ENCODE measurements around the gene TNNI2. TPM values are rescaled to one million over a fixed set of nuclear protein-coding genes. Genes with fewer than 3 reads are reported as not detected.

Gene TNNI2
- total RNA-seq, 4 donors from 2014 or later, result 4.2 TPM; not detected in 3

- TF ChIP-seq POLR2A (IDR thresholded peaks at IDR 0.05; ENCODE audit: low read depth) (no peak), CTCF (IDR thresholded peaks at IDR 0.05) (no peak), POLR2AphosphoS5 (IDR thresholded peaks at IDR 0.05) (no peak), EP300 (IDR thresholded peaks at IDR 0.05) (no peak)
- Histone ChIP-seq H3K4me3 (no peak overlapping the region), H3K36me3 (no peaks in the 10 kb centered on the region), H3K27me3 (peaks cover 0 to 11% (median 0%) of the 10 kb centered on the region in 4 donors), H3K4me1 (peaks cover 14 to 31% (median 19%) of the 10 kb centered on the region in 4 donors), H3K9me3 (no peaks in the 10 kb centered on the region), H3K27ac (replicated peaks in 1 of 4) (no peak overlapping the region)
- DNase-seq (ENCODE audit: extremely low spot score), result no peak
- intact Hi-C loops (cut with DNase I), result loop anchor here (5.0 kb wide), 1 partner anchor 313 kb away; no protein-coding TSS in a partner anchor
- WGBS, result 81% methylated on average over 12 of the region's 12 CpGs
These were observed 583 bp downstream of the TNNI2 start for GRCh38 chr11:1839204-1839923.

GRCh38 chr11:1839924-1840779 lies 1.4 kb downstream of the TNNI2 start:
- Histone ChIP-seq H3K4me1 (peaks cover 21 to 39% (median 25%) of the 10 kb centered on the region in 4 donors), H3K9me3 (no peaks in the 10 kb centered on the region), H3K4me3 (peak overlapping the region in 1 of 4 donors; percentile 9), H3K27me3 (peaks cover 0 to 5% (median 0%) of the 10 kb centered on the region in 4 donors), H3K36me3 (no peaks in the 10 kb centered on the region), H3K27ac (replicated peaks in 1 of 4) (peak overlapping the region in 2 of 4 donors; percentile 35 to 40)
- 81% methylated on average over 4 of the region's 26 CpGs for WGBS
- DNase-seq (ENCODE audit: extremely low spot score), result no peak
- intact Hi-C loops (cut with DNase I), result loop anchor here (5.0 kb wide), 2 partner anchors 42 to 312 kb away; no protein-coding TSS in a partner anchor
- TF ChIP-seq POLR2AphosphoS5 (IDR thresholded peaks at IDR 0.05) (no peak), CTCF (IDR thresholded peaks at IDR 0.05) (no peak), POLR2A (IDR thresholded peaks at IDR 0.05; ENCODE audit: low read depth) (no peak), EP300 (IDR thresholded peaks at IDR 0.05) (no peak)

GRCh38 chr11:1840780-1841480 lies 2.1 kb downstream of the TNNI2 start:
- 94% methylated on average over 26 of the region's 37 CpGs for WGBS
- no peak for DNase-seq (ENCODE audit: extremely low spot score)

GRCh38 chr11:1841511-1842148 lies 2.8 kb downstream of the TNNI2 start:
- Histone ChIP-seq H3K27ac (replicated peaks in 1 of 4) (no peak overlapping the region), H3K27me3 (no peaks in the 10 kb centered on the region), H3K9me3 (no peaks in the 10 kb centered on the region), H3K4me1 (peaks cover 21 to 39% (median 30%) of the 10 kb centered on the region in 4 donors), H3K36me3 (no peaks in the 10 kb centered on the region), H3K4me3 (no peak overlapping the region)
- DNase-seq (ENCODE audit: extremely low spot score), result no peak
- TF ChIP-seq POLR2A (IDR thresholded peaks at IDR 0.05; ENCODE audit: low read depth) (no peak), CTCF (IDR thresholded peaks at IDR 0.05) (no peak), POLR2AphosphoS5 (IDR thresholded peaks at IDR 0.05) (no peak), EP300 (IDR thresholded peaks at IDR 0.05) (no peak)
- intact Hi-C loops (cut with DNase I), result loop anchor here (5.0 kb wide), 1 partner anchor 41 kb away; no protein-coding TSS in a partner anchor
- WGBS, result 87% methylated on average over 10 of the region's 19 CpGs

More at GRCh38 chr11:1840780-1841480, 2.1 kb downstream of the TNNI2 start:
- Histone ChIP-seq H3K36me3 (no peaks in the 10 kb centered on the region), H3K4me3 (no peak overlapping the region), H3K4me1 (peaks cover 21 to 39% (median 30%) of the 10 kb centered on the region in 4 donors), H3K27ac (replicated peaks in 1 of 4) (no peak overlapping the region), H3K27me3 (peaks cover 0 to 4% (median 0%) of the 10 kb centered on the region in 4 donors), H3K9me3 (no peaks in the 10 kb centered on the region)
- intact Hi-C loops (cut with DNase I), result loop anchor here (5.0 kb wide), 1 partner anchor 41 kb away; no protein-coding TSS in a partner anchor
- TF ChIP-seq EP300 (IDR thresholded peaks at IDR 0.05), result no peak

Measured in esophagus muscularis mucosa (tissue), 4 donors.